Stimulated activated CD8-positive, alpha-beta memory T cell treated with anti-CD3 and anti-CD28 coated beads, Interleukin-7, amount 100 ng/mL, for 4 hours (primary cell): ENCODE data around the gene DEFB112.

Experiments used
- DNase-seq, 2 donors: peaks; one replicate each; pipeline ENCODE4 v3.0.0-alpha.2; 2020; ENCODE audit warnings: low read depth in 2 of 2

DEFB112 gene

GRCh38 chr6:50049829-50050228, at the start of gene DEFB112:
Gene DEFB112, minus strand, starts transcription at chr6:50049929. Its CDS starts 60 bp downstream, at chr6:50049869.
- DNase-seq: no peak

GRCh38 chr6:50098641-50098993, 48.9 kb upstream of the DEFB112 start:
- DNase-seq: no peak

GRCh38 chr6:50097966-50098640, 48.4 kb upstream of the DEFB112 start:
- DNase-seq: no peak

GRCh38 chr6:50096296-50096695, 46.6 kb upstream of the DEFB112 start:
- no peak for DNase-seq

GRCh38 chr6:50093938-50094272, 44.2 kb upstream of the DEFB112 start:
- no peak for DNase-seq

GRCh38 chr6:50093116-50093937, 43.6 kb upstream of the DEFB112 start:
- DNase-seq: no peak

- DNase-seq: no peak
Measured at GRCh38 chr6:50091641-50092040, 41.9 kb upstream of the DEFB112 start.

- DNase-seq: no peak
Measured at GRCh38 chr6:50089911-50090310, 40.2 kb upstream of the DEFB112 start.

GRCh38 chr6:50087231-50087954, 37.7 kb upstream of the DEFB112 start:
- no peak for DNase-seq

GRCh38 chr6:50077385-50077784, 27.7 kb upstream of the DEFB112 start:
- no peak for DNase-seq

GRCh38 chr6:50076431-50076830, 26.7 kb upstream of the DEFB112 start:
- no peak for DNase-seq

- no peak for DNase-seq
Measured at GRCh38 chr6:50071921-50072320, 22.2 kb upstream of the DEFB112 start.

- DNase-seq: no peak
Measured at GRCh38 chr6:50070101-50070500, 20.4 kb upstream of the DEFB112 start.

- DNase-seq: no peak
Measured at GRCh38 chr6:50062051-50062450, 12.3 kb upstream of the DEFB112 start.

- DNase-seq: no peak
Measured at GRCh38 chr6:50056242-50056641, 6.5 kb upstream of the DEFB112 start.

- DNase-seq: no peak
Measured at GRCh38 chr6:50047026-50047425, 2.7 kb downstream of the DEFB112 start.

- no peak for DNase-seq
Measured at GRCh38 chr6:50030777-50031562, 18.8 kb downstream of the DEFB112 start.

- DNase-seq: no peak
Measured at GRCh38 chr6:50030350-50030749, 19.4 kb downstream of the DEFB112 start.

GRCh38 chr6:50025258-50025657, 24.5 kb downstream of the DEFB112 start:
- no peak for DNase-seq

GRCh38 chr6:50021894-50022293, 27.8 kb downstream of the DEFB112 start, which contains the start of gene DEFB110:
Gene DEFB110, minus strand, starts transcription at chr6:50021994. Its CDS starts 59 bp downstream, at chr6:50021935.
- DNase-seq: no peak

- no peak for DNase-seq
Measured at GRCh38 chr6:50007819-50008218, 41.9 kb downstream of the DEFB112 start.

- no peak for DNase-seq
Measured at GRCh38 chr6:50003139-50003538, 46.6 kb downstream of the DEFB112 start.
